Neuronal stem cell (in vitro differentiated cells): ENCODE measurements around the gene DNER.
"Not testable (repeated sequence)": the region's sequence is repeated elsewhere in the genome, so short reads cannot be mapped to it uniquely, and the experiment has no call there.

ENCODE experiments used
- DNase-seq: peaks from one replicate; pipeline ENCODE4 v3.0.0-alpha.2; 2013; ENCODE audit warnings: low spot score
- H2AFZ ChIP-seq: one replicate; pipeline ENCODE4 v1.6.1; 2013; ENCODE audit warnings: mild to moderate bottlenecking, low read length, inconsistent platforms
- H2AK5ac ChIP-seq: 2 replicates; pipeline ENCODE4 v1.6.1; 2013; ENCODE audit warnings: low read depth, mild to moderate bottlenecking, inconsistent platforms, low read length, moderate library complexity, mixed read lengths
- H2BK120ac ChIP-seq: 2 replicates; pipeline ENCODE4 v1.6.1; 2013; ENCODE audit warnings: low read depth, mild to moderate bottlenecking, inconsistent platforms, low read length, moderate library complexity, mixed read lengths
- H2BK12ac ChIP-seq: one replicate; pipeline ENCODE4 v1.6.1; 2013; ENCODE audit warnings: low read length, inconsistent platforms
- H2BK15ac ChIP-seq: 2 replicates; pipeline ENCODE4 v1.6.1; 2013; ENCODE audit warnings: mild to moderate bottlenecking, low read length, inconsistent platforms, mixed read lengths
- H2BK5ac ChIP-seq: one replicate; pipeline ENCODE4 v1.6.1; 2013; ENCODE audit warnings: inconsistent platforms, mild to moderate bottlenecking, low read length, moderate library complexity
- H3K14ac ChIP-seq: one replicate; pipeline ENCODE4 v1.6.1; 2013; ENCODE audit warnings: low read length, inconsistent platforms
- H3K18ac ChIP-seq: 2 replicates; pipeline ENCODE4 v1.6.1; 2013; ENCODE audit warnings: low read length, inconsistent platforms
- H3K23ac ChIP-seq: 2 replicates; pipeline ENCODE4 v1.6.1; 2013; ENCODE audit warnings: low read depth, mild to moderate bottlenecking, mixed read lengths, low read length, inconsistent platforms; ENCODE audit not compliant: poor library complexity
- H3K27ac ChIP-seq: replicated peaks from 3 replicates; pipeline ENCODE4 v1.5.1; 2013; ENCODE audit warnings: low read length, inconsistent platforms
- H3K27me3 ChIP-seq, 3 experiments: 2 replicates each; pipeline ENCODE4 v1.6.1; 2013; ENCODE audit warnings: low read length in 3 of 3, mild to moderate bottlenecking in 2 of 3, inconsistent platforms in 1 of 3, low read depth in 1 of 3, mixed read lengths in 1 of 3, moderate library complexity in 1 of 3; ENCODE audit not compliant: control insufficient read depth in 3 of 3, insufficient read depth in 3 of 3
- H3K36me3 ChIP-seq, 2 donors: replicated peaks in 1 of 2; 2 replicates each; pipeline ENCODE4 v1.6.1; 2013; ENCODE audit warnings: low read length in 2 of 2; ENCODE audit not compliant: control insufficient read depth in 2 of 2, insufficient read depth in 2 of 2
- H3K4ac ChIP-seq: 2 replicates; pipeline ENCODE4 v1.6.1; 2013; ENCODE audit warnings: inconsistent platforms, mild to moderate bottlenecking, low read length, moderate library complexity
- H3K4me1 ChIP-seq, 2 donors: 1 replicate in 1 of 2; 2 replicates in 1 of 2; pipeline ENCODE4 v1.6.1; 2013; ENCODE audit warnings: low read length in 2 of 2, low read depth in 1 of 2; ENCODE audit not compliant: control insufficient read depth in 2 of 2, insufficient read depth in 1 of 2
- H3K4me2 ChIP-seq: one replicate; pipeline ENCODE4 v1.6.1; 2013; ENCODE audit warnings: mild to moderate bottlenecking, low read length, inconsistent platforms; ENCODE audit not compliant: insufficient read depth, poor library complexity, severe bottlenecking
- H3K4me3 ChIP-seq, 2 donors: 2 replicates each; pipeline ENCODE4 v1.5.1; 2013; ENCODE audit warnings: low read length in 2 of 2, mild to moderate bottlenecking in 2 of 2, inconsistent platforms in 1 of 2, moderate library complexity in 1 of 2
- H3K79me1 ChIP-seq: one replicate; pipeline ENCODE4 v1.6.1; 2013; ENCODE audit warnings: low read depth, mild to moderate bottlenecking, inconsistent platforms, low read length, moderate library complexity
- H3K9ac ChIP-seq: one replicate; pipeline ENCODE4 v1.6.1; 2013; ENCODE audit warnings: mild to moderate bottlenecking, low read depth, low read length, inconsistent platforms; ENCODE audit not compliant: poor library complexity
- H3K9me3 ChIP-seq, 2 donors: replicated peaks in 1 of 2; 2 replicates each; pipeline versions ENCODE3 to v1.6.1; 2013; ENCODE audit warnings: low read length in 2 of 2, mild to moderate bottlenecking in 2 of 2, inconsistent platforms in 1 of 2, low read depth in 1 of 2, mixed read lengths in 1 of 2, moderate library complexity in 1 of 2; ENCODE audit not compliant: control insufficient read depth in 2 of 2, insufficient read depth in 1 of 2
- H4K8ac ChIP-seq: one replicate; pipeline ENCODE4 v1.6.1; 2013; ENCODE audit warnings: low read depth, mild to moderate bottlenecking, inconsistent platforms, low read length, moderate library complexity
- H4K91ac ChIP-seq: one replicate; pipeline ENCODE4 v1.6.1; 2013; ENCODE audit warnings: low read length, low read depth, mild to moderate bottlenecking, inconsistent platforms; ENCODE audit not compliant: poor library complexity
- WGBS, 2 donors: extraction: QIAGEN DNeasy Blood & Tissue Kit; methylation state at CpG; one replicate each; pipeline ENCODE4 v1.1.7; 2013; ENCODE audit warnings: missing lambda C conversion rate in 2 of 2, mixed read lengths in 1 of 2; ENCODE audit not compliant: insufficient read length in 2 of 2, insufficient replicate concordance in 1 of 2; ENCODE audit errors: extremely low coverage in 2 of 2; 5-methylcytosine and 5-hydroxymethylcytosine counted together

DNER gene

DNA sequence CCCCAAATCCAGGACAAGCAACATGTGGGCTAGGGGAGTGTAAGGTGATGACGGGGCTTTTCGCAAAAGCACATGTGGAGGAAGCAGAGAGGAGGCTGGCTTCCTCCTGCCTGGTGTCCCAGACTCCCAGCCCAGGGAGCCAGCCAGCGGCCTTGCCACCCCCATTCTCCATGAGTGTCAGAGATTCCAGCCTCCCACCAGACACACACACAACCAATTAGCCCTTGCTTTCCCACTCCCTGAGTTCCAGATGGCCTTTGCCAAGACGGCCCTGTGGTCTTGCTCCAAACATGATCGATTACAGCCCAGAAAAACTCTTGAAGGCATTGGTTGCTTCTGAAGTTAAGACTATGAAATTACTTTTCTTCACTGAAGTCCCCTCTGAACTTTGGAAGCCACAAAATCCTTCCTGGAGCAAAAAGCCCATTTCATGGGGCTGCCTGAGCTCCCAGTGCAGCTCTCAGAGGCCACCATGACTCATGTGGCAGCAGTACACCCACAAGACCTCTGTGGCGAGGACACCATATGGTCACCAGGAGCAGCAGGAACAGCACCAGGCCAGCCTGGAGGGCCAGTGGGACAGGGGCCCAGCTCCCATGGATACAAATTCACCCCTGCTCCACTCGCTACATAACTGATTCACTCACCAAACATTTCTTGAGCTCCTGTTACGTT lies 374.1 kb downstream of the DNER start:
- Histone ChIP-seq H3K36me3 (no peaks in the 10 kb centered on the region), H3K4ac (no peak overlapping the region), H2BK15ac (no peak overlapping the region), H4K91ac (no peak overlapping the region), H3K9me3 (no peaks in the 10 kb centered on the region), H2BK120ac (no peak overlapping the region), H3K9ac (no peak overlapping the region), H3K27ac (no peak overlapping the region), H2BK12ac (no peak overlapping the region), H2AK5ac (no peak overlapping the region), H3K14ac (no peak overlapping the region), H4K8ac (no peak overlapping the region), H2AFZ (no peak overlapping the region), H3K4me1 (no peaks in the 10 kb centered on the region), H3K79me1 (no peaks in the 10 kb centered on the region), H3K23ac (no peak overlapping the region), H3K4me2 (no peak overlapping the region), H3K27me3 (no peaks in the 10 kb centered on the region), H2BK5ac (no peak overlapping the region), H3K18ac (no peak overlapping the region), H3K4me3 (no peak overlapping the region)
- no peak for DNase-seq
- WGBS, 2 donors: no CpG with 5 or more reads among the region's 8 CpGs

DNA sequence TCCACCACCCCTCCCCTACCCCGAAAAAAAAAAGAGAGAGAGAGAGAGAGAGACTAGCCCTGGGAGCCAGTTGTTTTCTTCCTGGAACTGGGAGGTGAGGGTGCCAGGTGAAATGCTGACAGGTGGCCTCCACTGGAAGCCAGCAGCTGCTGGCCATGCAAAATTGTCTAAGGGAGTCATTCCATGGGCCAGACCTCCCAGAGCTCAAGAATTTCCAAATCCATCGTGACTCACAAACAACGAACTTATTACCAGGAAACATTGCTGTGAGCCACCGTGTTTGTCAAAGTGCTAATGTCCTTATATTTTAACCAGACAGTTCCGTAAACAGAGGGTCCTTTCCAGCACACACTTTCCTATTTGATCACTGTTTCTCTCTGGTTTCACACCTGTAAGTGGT lies 374.7 kb downstream of the DNER start:
- no peak overlapping the region for H3K18ac ChIP-seq

DNA sequence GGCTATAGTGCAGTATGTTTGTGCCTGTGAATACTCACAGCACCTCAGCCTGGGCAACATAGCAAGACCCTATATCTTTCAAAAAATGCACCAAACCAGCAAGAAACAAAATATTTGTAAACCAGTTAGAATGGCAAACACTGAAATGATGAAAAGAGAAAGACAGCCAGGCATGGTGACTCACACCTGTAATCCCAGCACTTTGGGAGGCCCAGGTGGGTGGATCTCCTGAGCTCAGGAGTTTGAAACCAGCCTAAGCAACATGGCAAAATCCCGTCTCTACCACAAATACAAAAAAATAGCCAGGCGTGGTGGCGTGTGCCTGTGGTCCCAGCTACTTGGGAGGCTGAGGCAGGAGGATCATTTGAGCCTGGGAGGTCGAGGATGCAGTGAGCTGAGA lies 375.2 kb downstream of the DNER start:
- H3K27ac ChIP-seq, H2BK120ac ChIP-seq, H3K14ac ChIP-seq, H3K4me2 ChIP-seq, H3K18ac ChIP-seq, H3K9ac ChIP-seq, DNase-seq, H3K27me3 ChIP-seq, H2AK5ac ChIP-seq, H3K36me3 ChIP-seq, H2AFZ ChIP-seq, H4K8ac ChIP-seq, H3K4me3 ChIP-seq, H3K9me3 ChIP-seq, H3K79me1 ChIP-seq, H3K23ac ChIP-seq, H4K91ac ChIP-seq, H2BK15ac ChIP-seq, H2BK12ac ChIP-seq, H3K4me1 ChIP-seq, H2BK5ac ChIP-seq, H3K4ac ChIP-seq: not testable (repeated sequence)
- WGBS, 2 donors: no CpG with 5 or more reads among the region's 4 CpGs

More for the DNA sequence above, 374.7 kb downstream of the DNER start:
- no peak overlapping the region for H3K4me2 ChIP-seq
- H2AK5ac ChIP-seq: no peak overlapping the region
- H4K8ac ChIP-seq: no peak overlapping the region
- no peak overlapping the region for H3K4ac ChIP-seq
- H2BK5ac ChIP-seq: no peak overlapping the region
- H2BK15ac ChIP-seq: no peak overlapping the region
- H3K27me3 ChIP-seq: no peaks in the 10 kb centered on the region
- no peak for DNase-seq
- no peaks in the 10 kb centered on the region for H3K79me1 ChIP-seq
- H3K9me3 ChIP-seq: no peaks in the 10 kb centered on the region
- no peak overlapping the region for H2BK12ac ChIP-seq
- no peak overlapping the region for H2AFZ ChIP-seq
- no peak overlapping the region for H3K27ac ChIP-seq
- H3K14ac ChIP-seq: no peak overlapping the region
- no CpG with 5 or more reads among the region's 5 CpGs for WGBS, 2 donors
- no peak overlapping the region for H2BK120ac ChIP-seq
- H3K9ac ChIP-seq: no peak overlapping the region
- H3K4me3 ChIP-seq: no peak overlapping the region
- no peak overlapping the region for H3K23ac ChIP-seq
- no peaks in the 10 kb centered on the region for H3K4me1 ChIP-seq
- H3K36me3 ChIP-seq: no peaks in the 10 kb centered on the region
- H4K91ac ChIP-seq: no peak overlapping the region

DNA sequence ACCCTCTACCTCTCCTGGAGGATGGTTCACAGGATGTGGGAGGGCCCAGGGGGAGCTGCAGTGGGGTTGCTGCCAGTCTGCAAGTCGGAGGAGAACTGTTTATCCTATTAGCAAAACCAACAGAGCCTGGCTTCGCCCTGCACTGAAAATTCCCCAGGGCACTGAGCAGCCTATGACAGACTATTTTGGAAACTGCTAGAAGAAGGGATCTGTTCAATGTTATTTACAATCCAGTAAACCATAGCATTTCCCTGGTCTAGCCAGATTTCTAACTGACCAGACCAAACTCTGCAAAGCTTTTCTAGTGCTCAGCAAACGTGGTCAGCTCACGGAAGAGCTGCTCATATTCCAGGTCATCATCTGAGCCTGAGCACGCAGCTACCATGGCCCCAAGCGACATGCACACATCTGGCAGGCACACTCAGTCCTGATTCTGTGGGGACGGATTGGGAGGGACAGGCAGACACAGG lies 378.4 kb downstream of the DNER start:
- Histone ChIP-seq H2BK5ac (no peak overlapping the region), H3K9me3 (no peaks in the 10 kb centered on the region), H3K4me1 (no peaks in the 10 kb centered on the region), H2AK5ac (no peak overlapping the region), H3K14ac (no peak overlapping the region), H3K4me2 (no peak overlapping the region), H3K18ac (no peak overlapping the region), H2BK15ac (no peak overlapping the region), H2BK12ac (no peak overlapping the region), H2AFZ (no peak overlapping the region), H3K27me3 (no peaks in the 10 kb centered on the region), H3K79me1 (no peaks in the 10 kb centered on the region), H3K36me3 (no peaks in the 10 kb centered on the region), H4K8ac (no peak overlapping the region), H3K9ac (no peak overlapping the region), H4K91ac (no peak overlapping the region), H3K23ac (no peak overlapping the region), H3K4me3 (peak overlapping the region in 1 of 2 donors; percentile 66), H3K4ac (no peak overlapping the region), H3K27ac (no peak overlapping the region), H2BK120ac (no peak overlapping the region)
- no CpG with 5 or more reads among the region's 7 CpGs for WGBS, 2 donors
- no peak for DNase-seq
